Measurements from ENCODE around the gene MPND. TPM values are rescaled to one million over a fixed set of nuclear protein-coding genes. Genes with fewer than 3 reads are reported as not detected.

Gene MPND
- total RNA-seq, 2 experiments from 2014 or later, result 7.2 to 19.1 TPM

- intact Hi-C loops (cut with micrococcal nuclease; ENCODE audit: unreplicated experiment), result no loop called here
- POLR2A ChIA-PET, result no interaction called here
- Histone ChIP-seq H3K9me3 (ENCODE audit: low read length) (no peaks in the 10 kb centered on the region), H3K36me3 (ENCODE audit: insufficient read depth, low read length) (peaks cover 71% of the 10 kb centered on the region), H3K9me2 (ENCODE audit: insufficient read depth, low read length) (no peaks in the 10 kb centered on the region), H3K27ac (ENCODE audit: low read depth, low read length, poor library complexity, severe bottlenecking) (no peak overlapping the region), H2AFZ (ENCODE audit: low read length) (no peak overlapping the region), H3K4me2 (ENCODE audit: low read length) (no peak overlapping the region), H3K4me3 (ENCODE audit: low read depth, low read length, poor library complexity, severe bottlenecking) (no peak overlapping the region), H3K79me2 (ENCODE audit: insufficient read depth, low read depth, low read length) (no peaks in the 10 kb centered on the region), H4K20me1 (ENCODE audit: insufficient read depth, low read length) (no peaks in the 10 kb centered on the region), H3K4me1 (ENCODE audit: insufficient read depth, low read length, poor library complexity, severe bottlenecking) (no peaks in the 10 kb centered on the region)
- DNase-seq (ENCODE audit: low spot score), result no peak
- CTCF ChIA-PET (ENCODE audit: unreplicated experiment), result no interaction called here
- BruUV-seq (replicated peaks), result no TSS peak
- TF ChIP-seq CTCF (conservative IDR thresholded peaks at IDR 0.05; ENCODE audit: low read length) (no peak), EZH2phosphoT487 (IDR thresholded peaks at IDR 0.05; ENCODE audit: borderline replicate concordance, low read depth, low read length) (no peak)
Measured at GRCh38 chr19:4360081-4360569, 16.8 kb downstream of the MPND start.

- ChIA-PET POLR2A (no interaction called here), CTCF (ENCODE audit: unreplicated experiment) (no interaction called here)
- Histone ChIP-seq H3K27ac (ENCODE audit: low read depth, low read length, poor library complexity, severe bottlenecking) (no peak overlapping the region), H3K4me2 (ENCODE audit: low read length) (no peak overlapping the region), H3K79me2 (ENCODE audit: insufficient read depth, low read depth, low read length) (no peaks in the 10 kb centered on the region), H3K36me3 (ENCODE audit: insufficient read depth, low read length) (peaks cover 77% of the 10 kb centered on the region), H3K4me1 (ENCODE audit: insufficient read depth, low read length, poor library complexity, severe bottlenecking) (no peaks in the 10 kb centered on the region), H4K20me1 (ENCODE audit: insufficient read depth, low read length) (no peaks in the 10 kb centered on the region), H3K4me3 (ENCODE audit: low read depth, low read length, poor library complexity, severe bottlenecking) (no peak overlapping the region), H3K9me2 (ENCODE audit: insufficient read depth, low read length) (no peaks in the 10 kb centered on the region), H3K9me3 (ENCODE audit: low read length) (no peaks in the 10 kb centered on the region), H2AFZ (ENCODE audit: low read length) (no peak overlapping the region)
- DNase-seq (ENCODE audit: low spot score), result no peak
- BruUV-seq (replicated peaks), result TSS peak; percentile 56
- TF ChIP-seq EZH2phosphoT487 (IDR thresholded peaks at IDR 0.05; ENCODE audit: borderline replicate concordance, low read depth, low read length), result no peak
- no peak for TF ChIP-seq CTCF (conservative IDR thresholded peaks at IDR 0.05; ENCODE audit: low read length)
- intact Hi-C loops (cut with micrococcal nuclease; ENCODE audit: unreplicated experiment), result no loop called here
Measured at GRCh38 chr19:4360641-4361151, 17.3 kb downstream of the MPND start.

GRCh38 chr19:4361152-4362046 is 18.0 kb downstream of the MPND start:
- POLR2A ChIA-PET, result no interaction called here
- intact Hi-C loops (cut with micrococcal nuclease; ENCODE audit: unreplicated experiment), result no loop called here

More at GRCh38 chr19:4361152-4362046, 18.0 kb downstream of the MPND start:
- H3K4me3 ChIP-seq (ENCODE audit: low read depth, low read length, poor library complexity, severe bottlenecking), result no peak overlapping the region
- no peaks in the 10 kb centered on the region for H3K4me1 ChIP-seq (ENCODE audit: insufficient read depth, low read length, poor library complexity, severe bottlenecking)
- CTCF ChIA-PET (ENCODE audit: unreplicated experiment), result no interaction called here
- H2AFZ ChIP-seq (ENCODE audit: low read length), result no peak overlapping the region
- DNase-seq (ENCODE audit: low spot score), result no peak
- BruUV-seq (replicated peaks), result no TSS peak
- H3K4me2 ChIP-seq (ENCODE audit: low read length), result no peak overlapping the region
- no peak overlapping the region for H3K27ac ChIP-seq (ENCODE audit: low read depth, low read length, poor library complexity, severe bottlenecking)
- no peaks in the 10 kb centered on the region for H3K9me2 ChIP-seq (ENCODE audit: insufficient read depth, low read length)
- H3K79me2 ChIP-seq (ENCODE audit: insufficient read depth, low read depth, low read length), result no peaks in the 10 kb centered on the region
- H3K9me3 ChIP-seq (ENCODE audit: low read length), result no peaks in the 10 kb centered on the region
- no peak for TF ChIP-seq EZH2phosphoT487 (IDR thresholded peaks at IDR 0.05; ENCODE audit: borderline replicate concordance, low read depth, low read length)
- no peak for TF ChIP-seq CTCF (conservative IDR thresholded peaks at IDR 0.05; ENCODE audit: low read length)
- H3K36me3 ChIP-seq (ENCODE audit: insufficient read depth, low read length), result peaks cover 84% of the 10 kb centered on the region
- H4K20me1 ChIP-seq (ENCODE audit: insufficient read depth, low read length), result no peaks in the 10 kb centered on the region

All from OCI-LY7 (cell line).